ENCODE measurements around the gene PALD1. TPM values are rescaled to one million over a fixed set of nuclear protein-coding genes. Genes with fewer than 3 reads are reported as not detected.

PALD1 gene
- total RNA-seq, 6 experiments from 2014 or later, result 0.81 to 2.9 (median 1.3) TPM

GRCh38 chr10:70588859-70589570 is 110.4 kb downstream of the PALD1 start:
- H3K27me3 ChIP-seq, result no peaks in the 10 kb centered on the region
- no peaks in the 10 kb centered on the region for H3K9me3 ChIP-seq
- H3K27ac ChIP-seq, result no peak overlapping the region
- no peak overlapping the region for H3K4me3 ChIP-seq
- WGBS (ENCODE audit: insufficient coverage, low coverage, low lambda C conversion rate, missing lambda C conversion rate), result 58% methylated on average over 8 of the region's 10 CpGs
- TF ChIP-seq, protein P1, sequence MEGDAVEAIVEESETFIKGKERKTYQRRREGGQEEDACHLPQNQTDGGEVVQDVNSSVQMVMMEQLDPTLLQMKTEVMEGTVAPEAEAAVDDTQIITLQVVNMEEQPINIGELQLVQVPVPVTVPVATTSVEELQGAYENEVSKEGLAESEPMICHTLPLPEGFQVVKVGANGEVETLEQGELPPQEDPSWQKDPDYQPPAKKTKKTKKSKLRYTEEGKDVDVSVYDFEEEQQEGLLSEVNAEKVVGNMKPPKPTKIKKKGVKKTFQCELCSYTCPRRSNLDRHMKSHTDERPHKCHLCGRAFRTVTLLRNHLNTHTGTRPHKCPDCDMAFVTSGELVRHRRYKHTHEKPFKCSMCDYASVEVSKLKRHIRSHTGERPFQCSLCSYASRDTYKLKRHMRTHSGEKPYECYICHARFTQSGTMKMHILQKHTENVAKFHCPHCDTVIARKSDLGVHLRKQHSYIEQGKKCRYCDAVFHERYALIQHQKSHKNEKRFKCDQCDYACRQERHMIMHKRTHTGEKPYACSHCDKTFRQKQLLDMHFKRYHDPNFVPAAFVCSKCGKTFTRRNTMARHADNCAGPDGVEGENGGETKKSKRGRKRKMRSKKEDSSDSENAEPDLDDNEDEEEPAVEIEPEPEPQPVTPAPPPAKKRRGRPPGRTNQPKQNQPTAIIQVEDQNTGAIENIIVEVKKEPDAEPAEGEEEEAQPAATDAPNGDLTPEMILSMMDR (IDR thresholded peaks at IDR 0.05), result no peak
- no peak for TF ChIP-seq POLR2A (IDR thresholded peaks at IDR 0.05)
- DNase-seq, result no peak
- H3K4me1 ChIP-seq, result no peaks in the 10 kb centered on the region
- H3K36me3 ChIP-seq, result no peaks in the 10 kb centered on the region
- no peak for ATAC-seq
- intact Hi-C loops (cut with DNase I), result no loop called here

GRCh38 chr10:70589762-70590654 is 111.4 kb downstream of the PALD1 start:
- no peak for ATAC-seq
- 68% methylated on average over 4 of the region's 5 CpGs for WGBS (ENCODE audit: insufficient coverage, low coverage, low lambda C conversion rate, missing lambda C conversion rate)
- no peak for TF ChIP-seq POLR2A (IDR thresholded peaks at IDR 0.05)
- Histone ChIP-seq H3K4me3 (no peak overlapping the region), H3K9me3 (no peaks in the 10 kb centered on the region), H3K4me1 (no peaks in the 10 kb centered on the region), H3K36me3 (no peaks in the 10 kb centered on the region), H3K27me3 (no peaks in the 10 kb centered on the region), H3K27ac (no peak overlapping the region)
- intact Hi-C loops (cut with DNase I), result no loop called here
- DNase-seq, result no peak

DNA sequence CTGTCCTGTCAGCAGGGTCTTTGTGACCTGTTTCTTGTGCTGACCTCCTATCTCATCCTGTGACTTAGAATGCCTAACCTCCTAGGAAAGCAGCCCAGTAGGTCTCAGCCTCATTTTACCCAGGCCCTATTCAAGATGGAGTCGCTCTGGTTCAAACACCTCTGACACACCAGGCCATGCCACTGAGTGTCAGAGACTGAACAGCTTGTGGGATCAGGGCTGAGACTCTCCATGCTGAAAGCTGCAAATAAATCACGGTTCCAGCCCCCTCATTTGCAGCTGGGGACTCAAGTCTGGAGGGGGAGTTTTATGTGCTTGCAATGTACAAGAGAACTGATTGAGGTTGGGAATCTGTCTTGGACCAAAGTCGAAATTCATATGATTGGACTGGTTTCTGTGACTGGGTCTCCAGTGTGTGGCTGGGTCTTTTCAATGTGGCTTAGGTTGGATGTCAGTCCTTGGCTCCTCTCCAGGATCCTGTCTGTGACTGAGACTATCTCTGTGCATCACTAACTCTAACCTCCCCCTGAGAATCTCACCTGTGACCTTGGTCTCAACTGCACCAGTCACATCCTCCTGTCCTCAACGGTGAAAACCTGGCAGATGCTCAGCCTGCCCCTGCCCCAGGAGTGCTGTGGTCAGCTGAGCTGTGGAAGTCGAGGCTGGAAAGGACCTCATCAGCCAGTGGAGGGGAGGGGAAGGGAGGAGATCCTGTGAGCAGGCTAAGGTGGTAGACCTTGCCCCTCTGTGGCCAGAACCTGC is 112.3 kb downstream of the PALD1 start:
- Histone ChIP-seq H3K36me3 (no peaks in the 10 kb centered on the region), H3K27me3 (no peaks in the 10 kb centered on the region), H3K9me3 (no peaks in the 10 kb centered on the region), H3K4me1 (peaks cover 0 to 3% (median 0%) of the 10 kb centered on the region in 4 donors), H3K27ac (no peak overlapping the region), H3K4me3 (no peak overlapping the region)
- WGBS (ENCODE audit: insufficient coverage, low coverage, low lambda C conversion rate, missing lambda C conversion rate), result 78% methylated on average over 5 of the region's 5 CpGs
- intact Hi-C loops (cut with DNase I), result no loop called here
- no peak for ATAC-seq
- no peak for TF ChIP-seq POLR2A (IDR thresholded peaks at IDR 0.05)
- TF ChIP-seq, protein P1 (IDR thresholded peaks at IDR 0.05), result no peak
- no peak for DNase-seq

DNA sequence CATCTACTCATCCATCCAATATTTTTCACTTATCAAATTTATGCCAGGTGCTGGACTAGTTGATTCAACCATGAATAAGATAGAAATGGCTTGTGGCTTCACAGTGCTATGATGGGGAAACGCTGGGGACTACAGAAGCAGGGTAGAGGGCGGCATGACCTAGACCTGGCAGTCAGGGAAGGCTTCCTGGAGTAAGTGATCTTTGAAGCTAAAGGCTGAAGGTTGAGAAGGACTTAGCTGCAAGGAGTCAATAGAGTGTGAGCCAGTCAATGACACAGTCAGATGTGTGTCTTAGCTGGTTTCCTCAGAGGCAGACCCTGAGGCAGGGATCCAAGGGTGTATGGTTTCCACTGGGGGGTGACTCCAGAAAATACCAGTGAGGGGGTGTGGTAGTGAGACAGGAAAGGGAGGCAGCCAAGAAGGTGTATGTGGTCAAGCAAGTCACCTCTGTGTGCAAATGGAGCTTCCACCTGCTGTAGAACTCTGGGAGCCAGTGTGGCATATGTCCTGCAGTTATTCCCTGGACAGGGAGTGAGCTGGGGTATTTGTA is 113.7 kb downstream of the PALD1 start:
- WGBS (ENCODE audit: insufficient coverage, low coverage, low lambda C conversion rate, missing lambda C conversion rate), result 40% methylated on average over 2 of the region's 2 CpGs

More for the DNA sequence above, 113.7 kb downstream of the PALD1 start:
- H3K36me3 ChIP-seq, result no peaks in the 10 kb centered on the region
- no peaks in the 10 kb centered on the region for H3K9me3 ChIP-seq
- DNase-seq, result no peak
- H3K27me3 ChIP-seq, result no peaks in the 10 kb centered on the region
- peaks cover 0 to 8% (median 0%) of the 10 kb centered on the region in 4 donors for H3K4me1 ChIP-seq
- no peak for ATAC-seq
- TF ChIP-seq, protein P1 (IDR thresholded peaks at IDR 0.05), result no peak
- TF ChIP-seq POLR2A (IDR thresholded peaks at IDR 0.05), result no peak
- H3K27ac ChIP-seq, result no peak overlapping the region
- intact Hi-C loops (cut with DNase I), result no loop called here
- H3K4me3 ChIP-seq, result no peak overlapping the region

All from right lobe of liver (tissue), 6 donors.